Measurements from ENCODE around the gene PKD1. TPM values are rescaled to one million over a fixed set of nuclear protein-coding genes. Genes with fewer than 3 reads are reported as not detected.

The PKD1 gene
- total RNA-seq, 1 experiment from 2014 or later: 102 TPM

- TF ChIP-seq HMGXB4 (CRISPR knock-in tag; IDR thresholded peaks at IDR 0.05): no peak
These were observed 53.3 kb downstream of the PKD1 start (continued) for GRCh38 chr16:2082171-2082982.

DNA sequence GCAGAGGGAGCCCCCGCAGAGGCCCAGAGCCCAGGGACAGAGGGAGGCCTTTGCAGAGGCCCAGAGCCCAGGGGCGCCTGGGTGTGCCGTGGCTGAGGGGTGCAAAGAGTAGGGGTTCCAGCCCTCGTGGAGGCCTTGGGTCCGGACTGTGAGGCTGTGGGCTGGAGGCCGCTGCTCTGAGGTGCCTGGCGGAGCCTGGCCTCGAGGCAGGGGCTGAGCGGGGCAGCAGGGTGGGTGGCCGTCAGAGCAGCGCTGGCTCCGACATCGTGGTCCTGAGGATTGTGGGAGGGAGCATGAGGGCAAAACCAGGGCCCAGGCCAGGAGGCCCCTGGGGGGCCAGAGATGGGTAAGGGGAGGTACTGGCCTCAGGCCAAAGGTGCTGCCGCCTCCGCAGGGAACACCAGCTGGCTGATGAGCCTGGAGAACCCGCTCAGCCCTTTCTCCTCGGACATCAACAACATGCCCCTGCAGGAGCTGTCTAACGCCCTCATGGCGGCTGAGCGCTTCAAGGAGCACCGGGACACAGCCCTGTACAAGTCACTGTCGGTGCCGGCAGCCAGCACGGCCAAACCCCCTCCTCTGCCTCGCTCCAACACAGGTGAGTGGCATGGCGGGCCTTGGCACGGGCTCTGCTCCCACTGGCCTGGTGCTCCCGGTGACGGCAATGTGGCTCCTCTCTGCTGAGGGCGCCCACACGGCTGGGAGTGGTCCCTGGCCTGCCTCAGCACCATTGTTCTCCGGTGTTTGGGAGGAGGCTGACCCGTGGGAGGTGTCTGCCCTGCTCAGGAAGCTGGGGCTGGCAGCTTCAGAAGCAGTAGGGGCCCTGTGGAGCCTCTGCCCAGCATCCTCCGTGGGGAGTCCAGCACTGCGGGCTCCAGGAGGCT lies 54.3 kb downstream of the PKD1 start:
- DNase-seq (ENCODE audit: low spot score) (no peak), ATAC-seq (no peak)
- Mint-ChIP-seq H3K36me3 (no peaks in the 10 kb centered on the region; the same call in 1 of the 2 replicates), H3K4me3 (no peak overlapping the region), H3K27me3 (ENCODE audit: low read depth) (no peaks in the 10 kb centered on the region), H3K9me3 (no peaks in the 10 kb centered on the region), H3K27ac (no peak overlapping the region), H3K4me1 (no peaks in the 10 kb centered on the region)
- ChIA-PET CTCF (interaction anchor here (1.1 to 1.8 kb wide), 2 partner anchors 59 to 77 kb away, joined by 3 to 7 read pairs; no protein-coding TSS in a partner anchor), POLR2A (no interaction called here)
- TF ChIP-seq ZNF263 (CRISPR knock-in tag; IDR thresholded peaks at IDR 0.05; ENCODE audit: low read depth): no peak
- no peak for TF ChIP-seq ATF2 (CRISPR knock-in tag; IDR thresholded peaks at IDR 0.05; ENCODE audit: borderline replicate concordance, low read depth)
- TF ChIP-seq ZNF317 (CRISPR knock-in tag; IDR thresholded peaks at IDR 0.05; ENCODE audit: borderline replicate concordance, low read depth): no peak
- TF ChIP-seq, protein P1, sequence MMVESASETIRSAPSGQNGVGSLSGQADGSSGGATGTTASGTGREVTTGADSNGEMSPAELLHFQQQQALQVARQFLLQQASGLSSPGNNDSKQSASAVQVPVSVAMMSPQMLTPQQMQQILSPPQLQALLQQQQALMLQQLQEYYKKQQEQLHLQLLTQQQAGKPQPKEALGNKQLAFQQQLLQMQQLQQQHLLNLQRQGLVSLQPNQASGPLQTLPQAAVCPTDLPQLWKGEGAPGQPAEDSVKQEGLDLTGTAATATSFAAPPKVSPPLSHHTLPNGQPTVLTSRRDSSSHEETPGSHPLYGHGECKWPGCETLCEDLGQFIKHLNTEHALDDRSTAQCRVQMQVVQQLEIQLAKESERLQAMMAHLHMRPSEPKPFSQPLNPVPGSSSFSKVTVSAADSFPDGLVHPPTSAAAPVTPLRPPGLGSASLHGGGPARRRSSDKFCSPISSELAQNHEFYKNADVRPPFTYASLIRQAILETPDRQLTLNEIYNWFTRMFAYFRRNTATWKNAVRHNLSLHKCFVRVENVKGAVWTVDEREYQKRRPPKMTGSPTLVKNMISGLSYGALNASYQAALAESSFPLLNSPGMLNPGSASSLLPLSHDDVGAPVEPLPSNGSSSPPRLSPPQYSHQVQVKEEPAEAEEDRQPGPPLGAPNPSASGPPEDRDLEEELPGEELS (CRISPR knock-in tag; IDR thresholded peaks at IDR 0.05): no peak
- no peak for TF ChIP-seq GABPB1 (CRISPR knock-in tag; IDR thresholded peaks at IDR 0.05)
- no peak for TF ChIP-seq IRF2 (CRISPR knock-in tag; IDR thresholded peaks at IDR 0.05; ENCODE audit: borderline replicate concordance, low read depth)
- TF ChIP-seq, protein P2, sequence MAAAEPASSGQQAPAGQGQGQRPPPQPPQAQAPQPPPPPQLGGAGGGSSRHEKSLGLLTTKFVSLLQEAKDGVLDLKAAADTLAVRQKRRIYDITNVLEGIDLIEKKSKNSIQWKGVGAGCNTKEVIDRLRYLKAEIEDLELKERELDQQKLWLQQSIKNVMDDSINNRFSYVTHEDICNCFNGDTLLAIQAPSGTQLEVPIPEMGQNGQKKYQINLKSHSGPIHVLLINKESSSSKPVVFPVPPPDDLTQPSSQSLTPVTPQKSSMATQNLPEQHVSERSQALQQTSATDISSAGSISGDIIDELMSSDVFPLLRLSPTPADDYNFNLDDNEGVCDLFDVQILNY (CRISPR knock-in tag; IDR thresholded peaks at IDR 0.05): no peak
- no peak for TF ChIP-seq TP53 (CRISPR knock-in tag; IDR thresholded peaks at IDR 0.05)
- TF ChIP-seq MAX (CRISPR knock-in tag; IDR thresholded peaks at IDR 0.05): no peak
- TF ChIP-seq ZNF138 (CRISPR knock-in tag; conservative IDR thresholded peaks at IDR 0.05): no peak
- TF ChIP-seq EMX1 (CRISPR knock-in tag; IDR thresholded peaks at IDR 0.05): no peak
- no peak for TF ChIP-seq ZNF219 (CRISPR knock-in tag; IDR thresholded peaks at IDR 0.05; ENCODE audit: borderline replicate concordance)
- TF ChIP-seq ESRRA (CRISPR knock-in tag; IDR thresholded peaks at IDR 0.05; ENCODE audit: borderline replicate concordance): no peak
- TF ChIP-seq, protein P3, sequence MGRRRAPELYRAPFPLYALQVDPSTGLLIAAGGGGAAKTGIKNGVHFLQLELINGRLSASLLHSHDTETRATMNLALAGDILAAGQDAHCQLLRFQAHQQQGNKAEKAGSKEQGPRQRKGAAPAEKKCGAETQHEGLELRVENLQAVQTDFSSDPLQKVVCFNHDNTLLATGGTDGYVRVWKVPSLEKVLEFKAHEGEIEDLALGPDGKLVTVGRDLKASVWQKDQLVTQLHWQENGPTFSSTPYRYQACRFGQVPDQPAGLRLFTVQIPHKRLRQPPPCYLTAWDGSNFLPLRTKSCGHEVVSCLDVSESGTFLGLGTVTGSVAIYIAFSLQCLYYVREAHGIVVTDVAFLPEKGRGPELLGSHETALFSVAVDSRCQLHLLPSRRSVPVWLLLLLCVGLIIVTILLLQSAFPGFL (CRISPR knock-in tag; IDR thresholded peaks at IDR 0.05; ENCODE audit: borderline replicate concordance): no peak
